ENCODE data around the gene RTF2. TPM values are rescaled to one million over a fixed set of nuclear protein-coding genes. Genes with fewer than 3 reads are reported as not detected.

Gene RTF2
- total and polyA plus RNA-seq, 2 of the 4 experiments (the other 2 are of a cell fraction), result 102 to 109 TPM

DNA sequence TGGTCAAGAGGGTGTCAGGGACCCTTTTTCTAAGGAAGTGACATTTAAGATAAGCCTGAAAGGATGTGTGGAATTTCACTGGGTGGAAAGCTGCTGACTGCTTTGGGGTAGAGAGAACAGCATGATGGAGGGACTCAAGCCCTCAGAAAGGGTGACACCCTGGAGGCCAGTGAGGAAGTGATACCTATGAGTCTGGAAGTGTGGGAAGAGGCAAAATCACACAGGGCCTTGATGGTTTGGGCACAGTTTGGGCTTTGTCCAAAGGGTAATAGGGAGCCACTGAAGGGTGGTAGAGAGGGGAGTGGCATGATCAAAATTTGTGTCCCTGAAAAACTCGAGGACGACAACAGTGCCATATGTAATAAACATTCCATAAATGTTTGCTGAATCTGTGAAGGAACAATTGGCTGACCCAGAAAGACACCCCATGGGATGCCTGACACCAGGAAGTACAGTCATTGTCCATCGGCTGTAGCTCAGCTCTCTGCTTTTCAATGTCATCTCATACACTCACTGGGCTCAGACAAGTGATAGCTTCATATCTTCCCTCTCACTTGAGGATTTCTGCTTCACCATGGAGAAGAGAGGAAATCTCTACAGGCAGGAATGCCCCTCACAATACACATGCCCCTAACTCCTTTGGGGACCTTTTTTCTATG is 35.1 kb upstream of the RTF2 start:
- no TSS peak for BruUV-seq (replicated peaks)
- Histone ChIP-seq H4K8ac (ENCODE audit: low read depth in 2 of 2, low read length in 2 of 2) (peak overlapping the region; percentile 96 to 98), H2BK120ac (ENCODE audit: low read depth, low read length) (peak overlapping the region; percentile 91), H3K79me1 (ENCODE audit: low read depth in 1 of 2, low read length in 2 of 2) (peaks cover 19 to 60% of the 10 kb centered on the region in 2 experiments; a peak in 3 of 4 replicates), H3K56ac (ENCODE audit: extremely low read depth, insufficient read depth, low read length) (peak overlapping the region; percentile 94), H2BK20ac (ENCODE audit: low read depth, low read length) (peak overlapping the region; percentile 71), H2BK5ac (ENCODE audit: low read depth, low read length, poor library complexity, severe bottlenecking) (peak overlapping the region; percentile 87), H3K27me3 (ENCODE audit: control insufficient read depth, insufficient read depth, low read length) (no peaks in the 10 kb centered on the region), H3K9me3 (ENCODE audit: control insufficient read depth, insufficient read depth, low read length) (no peaks in the 10 kb centered on the region), H3K9me1 (ENCODE audit: insufficient read depth, low read length) (peaks cover 31% of the 10 kb centered on the region), H3K4me1 (ENCODE audit: control insufficient read depth, insufficient read depth, low read length) (peaks cover 36% of the 10 kb centered on the region), H4K5ac (ENCODE audit: low read depth, low read length) (peak overlapping the region; percentile 100), H3K36me3 (ENCODE audit: control insufficient read depth, insufficient read depth, low read length) (peaks cover 10% of the 10 kb centered on the region; the same call in 1 of the 2 replicates), H2AK5ac (ENCODE audit: low read depth, low read length) (peak overlapping the region; percentile 99), H3K14ac (replicated peaks; ENCODE audit: low read depth, low read length) (peak overlapping the region; percentile 95), H2AK9ac (replicated peaks; ENCODE audit: low read depth, low read length, poor library complexity) (peak overlapping the region; percentile 26), H3K18ac (ENCODE audit: low read depth, low read length) (peak overlapping the region; percentile 99), H3K27ac (ENCODE audit: insufficient read depth, low read length) (peak overlapping the region; percentile 100), H3K9ac (ENCODE audit: low read depth, low read length) (peak overlapping the region; percentile 59), H3K4ac (ENCODE audit: low read depth, low read length) (peak overlapping the region; percentile 98), H4K91ac (ENCODE audit: insufficient read depth, low read depth, low read length) (peak overlapping the region; percentile 93), H3K23ac (ENCODE audit: low read depth, low read length) (peak overlapping the region; percentile 88), H2AFZ (replicated peaks; ENCODE audit: low read length, poor library complexity) (peak overlapping the region; percentile 7), H4K20me1 (ENCODE audit: insufficient read depth, low read length) (no peaks in the 10 kb centered on the region), H2BK15ac (ENCODE audit: low read depth, low read length) (peak overlapping the region; percentile 99), H3K4me2 (ENCODE audit: low read depth, low read length) (peak overlapping the region; percentile 9; the same call in 1 of the 2 replicates), H3K4me3 (ENCODE audit: insufficient read depth, low read depth, low read length) (no peak overlapping the region)
- no peak for TF ChIP-seq BHLHE40 (IDR thresholded peaks at IDR 0.05; ENCODE audit: low read depth, low read length)
- TF ChIP-seq POLR2A (IDR thresholded peaks at IDR 0.05; ENCODE audit: low read depth, low read length), result peak; percentile 54
- dilution Hi-C loops (cut with HindIII; ENCODE audit: low sequenced_read_pairs, unreplicated experiment) (no loop called here), intact Hi-C loops (cut with micrococcal nuclease) (no loop called here), in situ Hi-C loops (cut with MboI; ENCODE audit: low sequenced_read_pairs) (no loop called here)
- ChIA-PET POLR2A (ENCODE audit: unreplicated experiment) (interaction anchor here (1.0 to 1.2 kb wide), 2 partner anchors 19 to 20 kb away, joined by 3 to 5 read pairs; no protein-coding TSS in a partner anchor), CTCF (interaction anchor here (1.5 kb wide), 1 partner anchor 15 kb away, joined by 4 read pairs; no protein-coding TSS in a partner anchor)
- WGBS, 2 experiments (ENCODE audit: extremely low coverage in 2 of 2, insufficient read length in 1 of 2), result no CpG with 5 or more reads among the region's 3 CpGs
- ATAC-seq (ENCODE audit: low read depth) (peak; percentile 28), DNase-seq (no peak)
